ENCODE results near the gene RPL10L.

RPL10L gene

GRCh38 chr14:46651526-46652144, at the start of gene RPL10L:
Gene RPL10L (minus strand): TSS chr14:46651781. CDS start chr14:46651736, 45 bp downstream.
- no peak for DNase-seq (ENCODE audit: low read depth)

- DNase-seq (ENCODE audit: low read depth), result no peak
Observed at GRCh38 chr14:46691819-46692218, 40.2 kb upstream of the RPL10L start.

DNA sequence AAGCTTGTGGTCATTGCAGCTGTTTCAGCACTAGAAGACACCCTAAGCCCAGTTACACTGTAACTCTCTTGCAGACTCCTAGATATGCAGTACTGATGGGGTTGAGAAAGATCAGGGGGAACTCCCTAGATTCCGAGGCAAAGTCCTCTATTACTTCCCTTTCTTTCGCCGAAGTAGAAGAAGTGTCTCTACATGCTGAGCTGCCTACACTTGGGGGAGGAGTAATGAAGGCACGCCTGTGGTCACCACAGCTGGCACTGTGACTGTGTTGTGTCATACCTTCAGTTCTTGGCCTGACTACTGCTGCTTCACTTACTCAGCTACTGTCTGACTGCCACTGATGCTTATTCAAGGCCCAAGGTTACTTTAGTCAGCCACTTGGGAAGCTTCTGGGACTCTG, 35.1 kb upstream of the RPL10L start:
- no peak for DNase-seq (ENCODE audit: low read depth)

DNA sequence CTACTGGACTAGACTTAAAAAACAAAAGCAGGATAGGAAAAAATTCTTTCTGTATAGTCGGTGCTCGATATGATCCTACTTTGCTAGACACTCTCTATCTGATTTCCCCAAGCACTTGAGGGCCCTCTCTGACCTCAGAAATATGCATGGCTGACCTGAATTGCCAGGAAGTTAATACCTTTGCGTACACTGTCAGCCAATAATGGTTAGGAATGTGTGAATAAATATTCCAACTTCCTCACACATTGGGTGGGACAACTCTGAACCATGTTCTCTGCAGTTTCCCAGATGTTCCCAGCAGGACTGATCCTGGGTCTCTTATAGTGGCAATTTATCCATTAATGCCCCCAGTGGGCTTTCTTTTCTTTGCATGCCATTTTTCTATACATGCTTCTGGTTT, 20.5 kb upstream of the RPL10L start:
- no peak for DNase-seq (ENCODE audit: low read depth)

GRCh38 chr14:46663382-46663781, 11.8 kb upstream of the RPL10L start:
- DNase-seq (ENCODE audit: low read depth), result no peak

- peak; percentile 7 for DNase-seq (ENCODE audit: low read depth)
Observed at GRCh38 chr14:46661728-46662127, 10.1 kb upstream of the RPL10L start.

GRCh38 chr14:46653031-46653755, 1.6 kb upstream of the RPL10L start:
- no peak for DNase-seq (ENCODE audit: low read depth)

GRCh38 chr14:46646796-46647195, 4.8 kb downstream of the RPL10L start:
- no peak for DNase-seq (ENCODE audit: low read depth)

DNA sequence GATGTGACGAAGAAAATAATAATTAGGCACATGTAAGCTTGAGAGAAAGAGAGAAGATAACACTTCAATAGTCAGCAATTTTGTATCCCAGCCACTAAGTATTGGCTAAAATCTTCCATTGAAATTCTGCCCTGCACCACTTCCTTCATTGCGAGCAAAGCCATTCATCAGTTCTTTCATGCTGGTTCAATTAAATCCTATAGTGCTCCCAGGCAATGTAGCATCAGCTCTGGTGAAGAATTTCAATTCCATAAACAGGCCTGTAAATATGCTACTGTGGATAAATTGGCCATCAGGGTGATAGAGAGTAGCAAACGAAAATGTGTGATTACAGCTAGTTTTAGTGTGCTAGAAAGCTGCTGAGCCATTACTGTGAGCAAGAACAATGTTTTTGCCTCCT, 24.7 kb downstream of the RPL10L start:
- DNase-seq (ENCODE audit: low read depth), result no peak

Measured in ELR (cell line).